Epithelial cell of proximal tubule (primary cell): ENCODE measurements around the gene ATPAF2. TPM values are rescaled to one million over a fixed set of nuclear protein-coding genes. Genes with fewer than 3 reads are reported as not detected.

Experiments
- DNase-seq: peaks from one replicate; pipeline ENCODE4 v3.0.0-alpha.2; 2011; ENCODE audit warnings: low read depth
- H3K4me3 ChIP-seq: 2 replicates; pipeline ENCODE4 v1.5.1; 2011; ENCODE audit warnings: low read depth, mild to moderate bottlenecking, low read length
- CTCF ChIP-seq: conservative IDR thresholded peaks from 2 replicates; pipeline ENCODE4 v1.5.1; 2012; ENCODE audit warnings: low read depth, mild to moderate bottlenecking, low read length
- total RNA-seq: library from RNA; depleted of rRNA; stranded (reverse); fragments of >200 nt; gene quantifications from 2 replicates; pipeline ENCODE4 v1.2.3, GENCODE V29; 2015

The ATPAF2 gene
- total RNA-seq, 1 donor from 2014 or later = 19.5 TPM

- no peak for DNase-seq
- peak; percentile 28 for TF ChIP-seq CTCF
- no peak overlapping the region for H3K4me3 ChIP-seq
Measured at GRCh38 chr17:17994271-17995069, 44.5 kb downstream of the ATPAF2 start.

- DNase-seq = no peak
- no peak for TF ChIP-seq CTCF
- no peak overlapping the region for H3K4me3 ChIP-seq
Measured at GRCh38 chr17:17993852-17994251, 45.1 kb downstream of the ATPAF2 start.

- TF ChIP-seq CTCF = no peak
- no peak for DNase-seq
- H3K4me3 ChIP-seq = no peak overlapping the region
Measured at GRCh38 chr17:17993366-17993765, 45.6 kb downstream of the ATPAF2 start.

GRCh38 chr17:17990282-17990681 is 48.7 kb downstream of the ATPAF2 start:
- no peak overlapping the region for H3K4me3 ChIP-seq
- TF ChIP-seq CTCF = no peak
- no peak for DNase-seq

GRCh38 chr17:17989618-17990017 is 49.4 kb downstream of the ATPAF2 start:
- no peak for TF ChIP-seq CTCF

GRCh38 chr17:17989081-17989480 is 49.9 kb downstream of the ATPAF2 start:
- no peak for TF ChIP-seq CTCF
- no peak overlapping the region for H3K4me3 ChIP-seq
- no peak for DNase-seq

More at GRCh38 chr17:17989618-17990017, 49.4 kb downstream of the ATPAF2 start:
- H3K4me3 ChIP-seq = no peak overlapping the region
- DNase-seq = no peak

GRCh38 chr17:17988427-17988945 is 50.5 kb downstream of the ATPAF2 start:
- DNase-seq = no peak
- no peak overlapping the region for H3K4me3 ChIP-seq
- TF ChIP-seq CTCF = no peak
